ENCODE data around the gene ASMT.
"Not testable (repeated sequence)": the region's sequence is repeated elsewhere in the genome, so short reads cannot be mapped to it uniquely, and the experiment has no call there.

Gene ASMT

GRCh38 chrX:1598021-1598875 lies 16.6 kb upstream of the ASMT start:
- no peak for DNase-seq

- no peak for DNase-seq
These were observed 15.7 kb upstream of the ASMT start for GRCh38 chrX:1598876-1599790.

- no peak for DNase-seq
These were observed 15.0 kb upstream of the ASMT start for GRCh38 chrX:1599791-1600405.

GRCh38 chrX:1600406-1601050 lies 14.3 kb upstream of the ASMT start:
- no peak for DNase-seq

DNA sequence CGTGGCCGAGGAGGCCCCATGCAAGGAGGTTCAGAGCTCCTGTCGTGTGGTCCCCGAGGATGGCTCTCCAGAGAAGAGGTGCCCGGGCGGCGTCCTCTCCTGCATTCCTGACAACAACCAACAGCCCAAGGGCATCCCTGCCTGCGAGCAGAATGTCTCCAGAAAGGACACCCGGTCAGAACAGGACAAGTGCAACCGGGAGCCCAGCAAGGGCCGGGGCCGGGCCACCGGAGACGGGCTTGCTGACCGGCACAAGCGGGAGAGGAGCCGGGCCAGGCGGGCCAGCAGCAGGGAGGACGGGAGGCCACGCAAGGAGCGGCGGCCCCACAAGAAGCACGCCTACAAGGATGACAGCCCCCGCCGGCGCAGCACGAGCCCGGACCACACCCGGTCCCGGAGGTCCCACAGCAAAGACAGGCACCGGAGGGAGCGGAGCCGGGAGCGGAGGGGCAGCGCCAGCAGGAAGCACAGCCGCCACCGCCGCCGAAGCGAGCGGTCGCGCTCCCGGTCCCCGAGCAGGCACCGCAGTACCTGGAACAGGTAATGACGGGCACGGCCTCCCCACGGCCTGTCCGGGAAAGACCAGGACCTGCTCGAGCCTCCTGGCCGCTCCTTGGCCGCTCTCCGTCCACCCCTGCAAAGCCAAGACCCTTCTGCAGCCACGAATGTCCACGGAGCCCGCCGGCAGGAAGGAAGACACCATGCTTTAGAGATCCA lies 13.7 kb upstream of the ASMT start:
- no peak for DNase-seq

GRCh38 chrX:1601768-1602085 lies 13.1 kb upstream of the ASMT start:
- DNase-seq: no peak

GRCh38 chrX:1602299-1602698 lies 12.6 kb upstream of the ASMT start:
- DNase-seq: no peak

DNA sequence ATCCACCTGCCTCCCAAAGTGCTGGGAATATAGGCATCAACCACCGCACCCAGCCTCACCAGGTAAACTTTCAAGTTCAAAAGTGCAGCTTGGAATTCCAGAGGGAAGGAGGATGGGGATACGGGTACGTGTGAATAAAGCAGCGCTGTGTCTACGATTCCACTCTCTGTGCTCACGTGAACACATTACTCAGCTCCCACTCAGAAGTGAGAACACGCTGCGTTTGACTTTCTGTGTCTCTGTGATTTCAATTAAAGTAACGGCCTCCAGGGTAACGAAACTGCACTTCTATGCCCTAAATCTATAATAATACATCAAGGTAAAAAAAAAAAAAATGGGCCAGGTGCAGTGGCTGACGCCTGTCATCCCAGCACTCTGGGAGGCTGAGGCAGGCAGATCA lies 8.4 kb upstream of the ASMT start:
- DNase-seq: no peak

- DNase-seq: no peak
These were observed 5.5 kb upstream of the ASMT start for GRCh38 chrX:1609311-1609710.

- DNase-seq: no peak
These were observed 5.1 kb upstream of the ASMT start for GRCh38 chrX:1609762-1610161.

- no peak for DNase-seq
These were observed 4.7 kb upstream of the ASMT start for GRCh38 chrX:1610166-1610565.

- DNase-seq: no peak
These were observed 4.1 kb upstream of the ASMT start for GRCh38 chrX:1610736-1611135.

DNA sequence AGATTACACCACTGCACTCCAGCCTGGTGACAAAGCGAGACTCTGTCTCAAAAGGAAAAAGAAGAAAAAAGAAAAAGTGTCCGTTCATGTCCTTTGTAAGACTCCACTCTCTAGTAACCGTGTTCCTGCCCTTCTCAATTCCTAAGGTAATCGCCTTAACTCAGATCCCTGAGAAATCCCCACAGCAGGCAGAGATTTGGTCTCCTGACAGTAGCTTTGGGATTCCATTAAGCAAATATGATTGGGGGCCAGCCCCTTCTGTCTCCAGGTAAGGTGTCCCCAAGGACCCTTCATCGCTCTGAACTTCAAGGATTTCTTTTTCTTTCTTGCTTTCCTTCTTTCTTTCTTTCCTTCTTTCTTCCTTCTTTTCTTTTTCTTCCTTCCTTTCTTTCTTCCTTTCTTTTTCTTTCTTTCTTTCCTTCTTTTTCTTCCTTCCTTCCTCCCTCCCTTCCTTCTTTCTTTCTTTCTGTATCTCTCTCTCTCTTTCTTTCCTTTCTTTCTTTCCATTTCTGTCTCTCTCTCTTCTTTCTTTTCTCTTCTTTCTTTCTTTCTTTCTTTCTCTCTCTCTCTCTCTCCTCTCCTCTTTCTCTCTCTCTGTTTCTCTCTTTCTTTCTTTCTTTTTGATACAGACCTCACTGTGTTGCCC lies 2.1 kb upstream of the ASMT start:
- no peak for DNase-seq

DNA sequence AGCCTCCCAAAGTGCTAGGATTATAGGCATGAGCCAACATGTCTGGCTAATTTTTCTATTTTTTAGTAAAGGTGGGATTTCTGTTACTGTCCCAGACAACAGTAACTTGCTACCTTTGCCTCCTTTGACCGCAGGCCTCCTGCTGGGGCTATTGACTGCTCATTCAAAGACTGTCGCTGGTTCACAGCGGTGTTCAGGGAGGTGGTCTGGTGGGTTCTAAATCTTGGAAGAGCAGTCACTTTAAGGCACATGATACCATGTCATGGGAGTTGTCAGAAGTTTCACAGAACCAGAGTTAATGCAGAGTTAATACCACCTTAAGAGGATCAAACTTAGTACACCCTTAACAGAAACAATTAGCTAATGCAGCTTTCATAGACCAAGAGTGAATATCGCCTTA lies 3.8 kb downstream of the ASMT start:
- DNase-seq: no peak

DNA sequence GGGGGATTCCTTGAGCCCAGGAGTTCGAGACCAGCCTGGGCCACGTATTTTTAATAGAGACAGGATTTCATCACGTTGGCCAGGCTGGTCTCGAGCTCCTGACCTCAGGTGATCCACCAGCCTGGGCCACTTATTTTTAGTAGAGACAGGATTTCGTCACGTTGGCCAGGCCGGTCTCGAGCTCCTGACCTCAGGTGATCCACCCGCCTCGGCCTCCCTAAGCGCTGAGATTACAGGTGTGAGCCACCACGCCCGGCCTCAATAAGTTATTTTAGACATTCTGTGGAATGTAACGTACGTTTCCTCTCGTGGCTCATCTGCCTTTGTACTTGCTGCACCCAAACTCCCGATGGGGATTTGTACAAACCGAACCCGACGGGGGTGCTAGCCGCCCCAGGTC lies 8.8 kb downstream of the ASMT start:
- no peak for DNase-seq

- DNase-seq: not testable (repeated sequence)
These were observed 9.4 kb downstream of the ASMT start for GRCh38 chrX:1624158-1624860.

DNA sequence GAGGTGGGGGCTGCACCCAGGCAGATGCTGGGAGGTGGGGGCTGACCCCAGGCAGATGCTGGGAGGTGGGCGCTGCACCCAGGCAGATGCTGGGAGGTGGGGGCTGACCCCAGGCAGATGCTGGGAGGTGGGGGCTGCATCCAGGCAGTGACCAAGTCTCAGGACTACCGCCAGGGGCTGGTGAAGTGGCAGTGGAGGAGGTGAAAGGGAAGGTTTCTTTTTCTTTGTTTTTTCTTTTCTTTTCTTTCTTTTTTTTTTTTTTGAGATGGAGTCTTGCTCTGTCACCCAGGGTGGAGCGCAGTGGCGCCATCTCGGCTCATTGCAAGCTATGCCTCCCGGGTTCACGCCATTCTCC lies 10.0 kb downstream of the ASMT start:
- DNase-seq: not testable (repeated sequence)

GRCh38 chrX:1629244-1629643 lies 14.4 kb downstream of the ASMT start:
- DNase-seq: no peak

GRCh38 chrX:1646009-1646408 lies 31.1 kb downstream of the ASMT start:
- no peak for DNase-seq

DNA sequence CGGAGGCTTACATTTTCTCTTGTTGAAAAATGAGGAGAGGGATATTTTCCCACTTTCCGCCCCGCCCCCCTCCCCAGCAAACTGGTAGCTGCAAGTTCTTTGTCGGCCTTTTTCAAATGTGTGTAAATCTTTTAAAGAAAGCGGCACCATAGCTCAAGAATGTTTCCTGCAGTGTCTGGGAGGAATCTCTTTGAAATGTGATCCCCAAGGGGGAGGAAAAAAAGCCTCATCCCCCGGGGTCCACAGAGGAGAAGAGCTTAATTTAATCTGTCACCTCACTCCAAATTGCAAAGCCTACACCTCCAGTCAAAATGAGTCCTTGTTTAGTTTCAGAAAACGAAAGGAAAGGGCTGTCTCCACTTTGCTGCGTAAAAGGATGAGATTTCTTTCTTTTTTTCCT lies 34.8 kb downstream of the ASMT start:
- DNase-seq: no peak

Data from activated CD4-positive, alpha-beta T cell treated with anti-CD3 and anti-CD28 coated beads for 1 hour (primary cell).